Upper lobe of left lung (tissue), 4 donors: ENCODE data around the gene DNAJC30.

Source experiments
- CTCF ChIP-seq, 6 experiments: fragments of 450-650 bp in 4 of 6; fragments of 200-600 bp in 2 of 6; sonication (generic) in 2 of 6; IDR thresholded peaks; one replicate each; pipeline ENCODE4 v1.5.1; 2016 to 2019; ENCODE audit warnings: antibody characterized with exemption in 6 of 6
- EP300 ChIP-seq, 4 donors: sonication (generic); formaldehyde crosslinking; IDR thresholded peaks; one replicate each; pipeline ENCODE4 v1.5.1; 2017; ENCODE audit warnings: antibody characterized with exemption in 4 of 4, control low read depth in 2 of 4
- POLR2A ChIP-seq, 4 donors: fragments of 450-650 bp; IDR thresholded peaks; one replicate each; pipeline ENCODE4 v1.5.1; 2016 to 2017; ENCODE audit warnings: antibody characterized with exemption in 4 of 4, mild to moderate bottlenecking in 2 of 4
- POLR2AphosphoS5 ChIP-seq, 2 donors: sonication (generic); formaldehyde crosslinking; IDR thresholded peaks; one replicate each; pipeline ENCODE4 v1.5.1; 2017; ENCODE audit warnings: antibody characterized with exemption in 2 of 2

- no peak for TF ChIP-seq CTCF (IDR thresholded peaks at IDR 0.05)
- TF ChIP-seq EP300 (IDR thresholded peaks at IDR 0.05), result no peak
- peak in 2 of 4 donors; percentile 33 to 69 for TF ChIP-seq POLR2A (IDR thresholded peaks at IDR 0.05)
- no peak for TF ChIP-seq POLR2AphosphoS5 (IDR thresholded peaks at IDR 0.05)
Observed at GRCh38 chr7:73718905-73719805, 35.9 kb upstream of the DNAJC30 start, which contains the start of gene STX1A.
